ENCODE data around the gene MEIS2.

- TF ChIP-seq NFRKB (IDR thresholded peaks at IDR 0.05) (no peak), FOXM1 (IDR thresholded peaks at IDR 0.05; ENCODE audit: borderline replicate concordance) (no peak), BHLHE40 (IDR thresholded peaks at IDR 0.05; ENCODE audit: borderline replicate concordance) (no peak), FOXK2 (IDR thresholded peaks at IDR 0.05) (no peak), CTBP1 (IDR thresholded peaks at IDR 0.05; ENCODE audit: borderline replicate concordance) (no peak), TARDBP (IDR thresholded peaks at IDR 0.05) (no peak), SP1 (IDR thresholded peaks at IDR 0.05) (no peak), ZNF384 (IDR thresholded peaks at IDR 0.05) (no peak)
These were observed 193.1 kb downstream of the MEIS2 start for GRCh38 chr15:36907295-36907694.

Data from HEK293T (cell line).